HFFc6 (cell line): ENCODE data around the gene RAD21L1. TPM values are rescaled to one million over a fixed set of nuclear protein-coding genes. Genes with fewer than 3 reads are reported as not detected.

ENCODE experiments used
- DNase-seq: peaks from one replicate; pipeline ENCODE4 v3.0.0-alpha.2; 2018
- H3K27ac Mint-ChIP-seq: 2 replicates; pipeline ENCODE4 v1.8.0; 2020; ENCODE audit warnings: mild to moderate bottlenecking, mixed read lengths
- H3K27me3 Mint-ChIP-seq: 2 replicates; pipeline ENCODE4 v1.8.0; 2021; ENCODE audit warnings: mild to moderate bottlenecking, moderate library complexity, mixed read lengths; ENCODE audit not compliant: insufficient read depth
- H3K36me3 Mint-ChIP-seq: 2 replicates; pipeline ENCODE4 v1.8.0; 2021; ENCODE audit warnings: low read depth, mixed read lengths
- H3K4me1 Mint-ChIP-seq: 2 replicates; pipeline ENCODE4 v1.8.0; 2020; ENCODE audit warnings: low read depth, mixed read lengths
- H3K4me3 Mint-ChIP-seq: 2 replicates; pipeline ENCODE4 v1.8.0; 2020; ENCODE audit warnings: mild to moderate bottlenecking, moderate library complexity, mixed read lengths
- H3K9me3 Mint-ChIP-seq: 2 replicates; pipeline ENCODE4 v1.8.0; 2020; ENCODE audit warnings: mild to moderate bottlenecking, mixed read lengths
- CTCF ChIP-seq: fragments of 200-600 bp; sonication (generic); IDR thresholded peaks from 2 replicates; pipeline ENCODE4 v1.5.0; 2021; ENCODE audit warnings: antibody characterized with exemption, mild to moderate bottlenecking
- total RNA-seq, 6 experiments: library from RNA; stranded (reverse); fragmentation: NEBNext Ultra II Directional; extraction: Animal tissue kit (Norgen Biotek cat#: 25700); gene quantifications; 2 replicates in 1 of 6; 3 replicates in 5 of 6; pipeline ENCODE4 v1.2.3, GENCODE V29; 2021

RAD21L1 gene
- total RNA-seq, 6 experiments from 2014 or later = 0.35 to 0.89 (median 0.56) TPM

GRCh38 chr20:1204576-1204975 is 21.3 kb upstream of the RAD21L1 start:
- Mint-ChIP-seq H3K4me1 (peaks cover 9% of the 10 kb centered on the region; the same call in 1 of the 2 replicates), H3K27me3 (peaks cover 27% of the 10 kb centered on the region), H3K27ac (no peak overlapping the region), H3K36me3 (no peaks in the 10 kb centered on the region), H3K9me3 (no peaks in the 10 kb centered on the region), H3K4me3 (no peak overlapping the region)
- TF ChIP-seq CTCF = no peak
- no peak for DNase-seq

- peaks cover 27% of the 10 kb centered on the region for H3K27me3 Mint-ChIP-seq
- no peaks in the 10 kb centered on the region for H3K4me1 Mint-ChIP-seq
Observed at GRCh38 chr20:1205802-1206201, 20.0 kb upstream of the RAD21L1 start.

DNA sequence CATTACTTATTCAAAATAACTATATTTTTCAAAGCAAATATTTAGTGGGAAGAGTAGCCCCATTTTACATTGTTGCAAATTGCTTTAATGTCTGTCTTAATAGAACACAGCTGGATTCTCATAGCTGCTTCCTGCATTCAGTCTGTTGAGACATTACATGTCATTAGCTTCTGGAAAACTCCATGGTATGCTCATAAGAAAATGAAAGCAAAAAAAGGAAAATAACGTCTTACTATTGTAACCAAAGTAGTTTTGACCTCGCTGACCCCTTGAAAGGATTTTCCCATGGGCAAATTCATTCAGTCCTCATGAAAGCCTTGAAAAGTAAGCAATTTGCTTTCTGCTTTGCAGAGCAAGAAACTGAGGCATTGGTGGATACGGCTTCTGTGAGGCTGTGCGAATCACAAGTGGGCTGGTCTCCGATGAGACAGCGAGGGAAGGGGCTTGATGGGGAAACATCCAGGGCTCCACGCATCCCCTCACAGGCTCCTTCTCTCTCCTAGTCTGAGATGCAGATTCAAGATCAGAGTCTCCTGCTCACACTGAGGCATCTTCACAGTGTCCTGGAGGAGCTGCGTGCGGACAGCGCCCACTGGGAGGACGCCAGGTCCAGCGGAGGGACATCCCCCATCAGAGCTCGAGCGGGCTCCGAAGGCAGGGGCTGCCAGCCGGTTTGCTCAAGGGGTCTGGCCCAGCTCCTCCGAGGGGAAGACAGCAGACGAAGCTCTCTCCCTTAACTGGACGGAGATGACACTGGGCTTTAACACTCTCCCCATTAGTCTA is 19.3 kb upstream of the RAD21L1 start:
- H3K36me3 Mint-ChIP-seq = no peaks in the 10 kb centered on the region
- DNase-seq = no peak
- H3K27me3 Mint-ChIP-seq = peaks cover 27% of the 10 kb centered on the region
- no peak overlapping the region for H3K4me3 Mint-ChIP-seq
- no peaks in the 10 kb centered on the region for H3K9me3 Mint-ChIP-seq
- TF ChIP-seq CTCF = no peak
- H3K4me1 Mint-ChIP-seq = no peaks in the 10 kb centered on the region
- no peak overlapping the region for H3K27ac Mint-ChIP-seq

More at GRCh38 chr20:1205802-1206201, 20.0 kb upstream of the RAD21L1 start:
- no peaks in the 10 kb centered on the region for H3K9me3 Mint-ChIP-seq
- H3K27ac Mint-ChIP-seq = no peak overlapping the region
- no peaks in the 10 kb centered on the region for H3K36me3 Mint-ChIP-seq
- H3K4me3 Mint-ChIP-seq = no peak overlapping the region
- no peak for TF ChIP-seq CTCF
- no peak for DNase-seq

GRCh38 chr20:1207293-1207878 is 18.5 kb upstream of the RAD21L1 start:
- H3K4me1 Mint-ChIP-seq = no peaks in the 10 kb centered on the region
- no peak overlapping the region for H3K27ac Mint-ChIP-seq
- TF ChIP-seq CTCF = no peak
- H3K9me3 Mint-ChIP-seq = no peaks in the 10 kb centered on the region
- DNase-seq = no peak
- H3K36me3 Mint-ChIP-seq = no peaks in the 10 kb centered on the region
- peaks cover 27% of the 10 kb centered on the region for H3K27me3 Mint-ChIP-seq
- no peak overlapping the region for H3K4me3 Mint-ChIP-seq

DNA sequence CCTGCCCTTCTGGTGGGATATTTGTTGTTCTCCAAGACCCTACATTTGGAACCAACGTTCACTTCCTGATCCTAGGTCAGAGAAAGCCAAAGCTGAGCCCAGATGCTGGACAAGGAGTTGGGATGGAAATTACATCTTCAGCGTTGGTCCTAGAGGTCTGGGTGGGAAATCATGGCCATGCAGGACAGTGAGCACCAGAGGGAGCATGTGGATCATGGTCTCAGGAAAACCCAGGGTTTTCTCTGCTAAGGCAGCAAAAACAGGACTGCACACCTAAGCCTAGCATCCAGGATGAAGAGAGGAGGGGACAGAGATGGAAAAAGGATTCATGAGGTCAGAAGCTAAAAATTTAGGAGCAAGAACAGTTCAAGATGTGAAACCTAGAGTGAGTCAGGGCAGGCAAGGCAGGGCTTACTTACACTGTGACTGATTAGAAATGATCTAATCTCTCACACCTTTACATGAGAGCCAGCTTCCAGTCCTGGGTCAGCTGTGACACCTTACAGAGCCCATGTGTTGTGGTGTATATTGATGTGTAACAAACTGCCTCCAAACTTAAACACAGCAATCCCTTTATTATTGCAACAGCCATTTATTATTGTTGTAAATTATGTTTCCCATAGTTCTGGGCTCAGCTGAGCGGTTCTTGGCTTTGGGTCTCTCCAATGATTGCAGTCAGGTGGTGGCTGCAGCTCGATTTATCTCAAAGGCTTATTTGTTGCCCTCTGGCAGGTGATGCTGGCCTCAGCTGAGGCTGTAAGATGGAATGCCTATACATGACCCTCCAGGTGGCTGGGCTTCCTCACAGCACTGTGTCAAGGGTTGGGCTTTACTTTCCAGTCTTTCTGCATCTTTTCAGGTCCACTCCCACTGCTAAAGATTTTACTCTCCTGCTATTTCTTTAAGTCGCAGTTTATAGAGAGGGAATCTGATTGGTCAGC is 16.1 kb upstream of the RAD21L1 start:
- H3K36me3 Mint-ChIP-seq = no peaks in the 10 kb centered on the region
- peak; percentile 12 for DNase-seq
- no peak overlapping the region for H3K4me3 Mint-ChIP-seq
- no peak overlapping the region for H3K27ac Mint-ChIP-seq
- H3K4me1 Mint-ChIP-seq = peaks cover 12% of the 10 kb centered on the region
- H3K9me3 Mint-ChIP-seq = no peaks in the 10 kb centered on the region
- H3K27me3 Mint-ChIP-seq = peaks cover 26% of the 10 kb centered on the region
- TF ChIP-seq CTCF = peak; percentile 67
